GM20431 (cell line): ENCODE measurements around the gene MEIG1.
"Not testable (repeated sequence)": the region's sequence is repeated elsewhere in the genome, so short reads cannot be mapped to it uniquely, and the experiment has no call there.

Experiments
- in situ Hi-C: fragments of 300-500 bp; cut with MseI, MboI; formaldehyde crosslinking; loops from one replicate; pipeline ENCODE4 v1.15.0; 2020; ENCODE audit warnings: low sequenced_read_pairs; ENCODE audit not compliant: unreplicated experiment

MEIG1 gene, protein sequence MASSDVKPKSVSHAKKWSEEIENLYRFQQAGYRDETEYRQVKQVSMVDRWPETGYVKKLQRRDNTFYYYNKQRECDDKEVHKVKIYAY

DNA sequence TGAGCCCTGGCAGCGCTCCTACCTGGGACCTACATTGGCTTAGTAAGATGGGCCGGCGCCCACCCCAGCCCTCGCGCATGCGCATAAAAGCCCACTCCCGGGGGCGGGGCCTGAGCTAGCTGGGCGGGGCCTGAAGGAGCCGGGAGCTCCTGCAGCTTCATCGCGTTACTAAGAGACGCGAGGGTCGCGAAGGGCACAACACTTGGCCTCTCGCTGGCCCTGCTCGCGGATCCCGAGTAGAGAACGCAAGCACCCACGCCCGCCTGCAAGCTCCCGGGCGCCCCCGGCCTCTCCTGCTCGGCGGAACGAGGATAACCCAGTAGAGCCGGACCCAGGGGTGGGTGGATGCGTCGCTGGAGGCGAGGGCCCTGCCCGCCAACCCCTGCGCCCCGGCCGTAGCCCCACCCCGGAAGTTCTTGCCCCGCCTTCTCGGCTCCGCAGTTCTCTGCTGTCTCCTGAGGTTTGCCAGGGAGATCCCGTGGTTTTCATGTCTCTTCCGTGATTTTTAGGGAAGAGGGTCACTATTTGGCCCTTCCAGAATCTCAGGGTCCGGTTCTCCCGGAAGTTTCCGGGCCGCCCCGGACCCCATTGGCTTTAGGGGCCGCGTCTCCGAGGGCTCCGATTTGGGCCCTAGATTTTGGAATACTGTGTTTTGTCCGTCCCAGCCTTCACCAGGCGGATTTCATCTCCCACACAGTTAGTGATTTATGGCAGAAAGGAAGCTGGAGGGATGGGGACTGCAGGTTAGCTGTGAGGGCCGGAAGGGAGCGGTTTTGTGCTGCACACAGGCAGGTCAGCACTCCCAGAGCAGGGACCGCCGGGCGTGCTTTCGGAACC is at the start of gene MEIG1:
MEIG1 (plus strand) TSS at position 168 of the 837 bp plus-strand sequence. CDS start 7,081 bp downstream, outside the sequence.
- in situ Hi-C loops: loop anchor here (25.0 kb wide), 1 partner anchor 447 kb away; no protein-coding TSS in a partner anchor

DNA sequence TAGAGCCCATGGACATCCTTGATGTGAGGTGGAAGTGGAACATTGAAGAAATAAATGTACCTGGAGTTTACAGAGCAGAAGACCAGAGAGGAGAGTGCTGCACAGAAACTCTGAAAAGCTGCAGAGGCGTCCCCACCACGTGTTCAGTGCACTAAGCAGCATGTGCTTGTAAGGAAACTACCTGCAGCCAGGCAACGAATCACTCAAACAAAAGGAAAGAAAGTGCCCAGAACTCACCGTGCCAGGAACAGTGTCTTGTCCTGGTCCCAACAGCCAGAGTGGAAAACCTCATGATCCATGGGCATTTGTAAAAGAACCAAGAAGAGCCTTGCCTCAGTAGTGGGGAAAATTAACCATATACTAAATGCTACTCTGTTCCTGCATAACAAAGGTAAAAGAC is 48.2 kb upstream of the MEIG1 start:
- in situ Hi-C loops: no loop called here

DNA sequence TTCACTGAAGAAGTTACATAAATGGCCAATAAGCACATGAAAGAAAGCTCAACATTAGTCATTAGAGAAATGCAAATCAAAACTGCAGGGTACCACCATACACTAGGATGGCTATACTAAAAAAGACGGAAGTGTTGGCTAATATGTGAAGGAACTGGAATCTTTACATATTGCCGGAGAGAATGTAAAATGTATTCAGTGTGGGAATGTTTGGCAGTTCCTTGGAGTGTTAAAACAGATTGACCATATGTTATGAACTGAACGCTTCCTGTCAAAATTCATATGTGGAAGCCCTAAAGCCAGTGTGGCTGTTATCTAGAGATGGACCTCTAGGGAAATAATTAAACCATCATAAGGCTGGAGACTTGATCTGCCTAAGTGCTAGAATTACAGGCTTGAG is 47.4 kb upstream of the MEIG1 start:
- in situ Hi-C loops: no loop called here

DNA sequence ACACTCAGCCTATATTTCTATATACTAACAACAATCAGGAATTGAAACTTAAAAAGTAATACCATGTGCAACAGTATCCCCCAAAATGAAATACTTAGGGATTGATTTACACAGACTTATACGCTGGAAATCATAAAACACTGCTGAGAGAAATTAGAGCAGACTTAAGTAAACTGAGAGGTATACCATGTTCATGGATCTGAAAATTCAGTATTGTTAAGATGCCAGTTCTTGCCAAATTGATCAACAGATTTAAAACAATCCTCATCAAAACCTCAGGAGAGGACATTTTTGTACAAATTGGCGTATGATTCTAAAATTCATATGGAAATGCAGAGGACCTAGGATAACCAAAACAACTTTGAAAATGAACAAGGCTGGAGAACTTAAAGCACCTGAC is 42.6 kb upstream of the MEIG1 start:
- in situ Hi-C loops: no loop called here

DNA sequence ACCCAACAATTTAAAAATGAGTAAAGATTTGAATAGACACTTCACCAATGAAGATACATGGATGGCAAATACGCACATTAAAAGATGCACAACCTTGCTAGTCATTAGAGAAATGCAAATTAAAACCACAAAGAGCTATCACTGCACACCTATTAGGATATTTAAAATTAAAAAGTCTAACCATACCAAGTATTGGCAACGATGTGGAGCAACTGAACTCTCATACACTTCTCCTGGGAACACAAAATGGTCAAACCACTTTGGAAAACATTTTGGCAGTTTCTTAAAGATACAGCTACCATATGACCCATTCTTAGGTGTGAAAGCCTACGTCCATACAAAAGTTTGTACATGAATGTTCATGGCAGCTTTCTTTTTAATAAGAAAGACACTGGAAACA is 41.4 kb upstream of the MEIG1 start:
- in situ Hi-C loops: no loop called here

DNA sequence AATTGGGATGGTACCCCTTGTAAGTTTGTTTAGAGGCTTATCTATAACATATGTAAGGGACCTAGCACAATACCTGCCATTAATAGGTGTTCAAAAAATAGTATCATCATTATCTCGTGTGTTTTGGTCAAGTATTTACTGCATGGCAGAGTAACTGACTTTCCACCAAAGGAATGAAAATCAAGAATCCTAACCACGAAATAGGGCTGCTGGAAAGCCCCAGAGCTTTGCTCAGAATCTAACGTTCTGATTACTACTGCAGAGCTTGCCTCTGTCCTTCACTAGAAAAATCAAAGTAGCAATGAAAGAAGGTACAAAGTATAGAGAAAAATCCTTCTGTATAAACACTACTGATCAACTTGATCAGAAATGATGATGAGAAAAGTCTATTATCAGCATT is 40.2 kb upstream of the MEIG1 start:
- in situ Hi-C loops: no loop called here

DNA sequence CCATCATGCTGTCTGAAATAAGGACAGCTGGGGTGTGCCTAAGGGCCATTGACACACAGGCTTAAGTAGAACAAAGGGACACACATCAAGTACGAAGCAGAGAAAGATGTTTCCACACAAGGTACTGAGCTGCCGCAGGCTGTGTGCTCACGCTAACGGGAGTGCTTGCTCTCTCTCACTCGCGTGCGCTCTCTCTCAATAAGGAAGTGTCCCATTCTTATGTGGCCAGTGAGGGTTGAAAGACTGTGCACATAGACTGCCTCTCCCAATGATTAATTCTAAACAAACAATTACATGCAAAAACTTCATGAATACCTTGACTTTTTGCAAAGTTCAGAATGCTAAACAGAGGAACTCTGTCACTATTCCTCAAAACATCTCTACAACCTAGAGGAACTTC is 35.2 kb upstream of the MEIG1 start:
- in situ Hi-C loops: no loop called here

DNA sequence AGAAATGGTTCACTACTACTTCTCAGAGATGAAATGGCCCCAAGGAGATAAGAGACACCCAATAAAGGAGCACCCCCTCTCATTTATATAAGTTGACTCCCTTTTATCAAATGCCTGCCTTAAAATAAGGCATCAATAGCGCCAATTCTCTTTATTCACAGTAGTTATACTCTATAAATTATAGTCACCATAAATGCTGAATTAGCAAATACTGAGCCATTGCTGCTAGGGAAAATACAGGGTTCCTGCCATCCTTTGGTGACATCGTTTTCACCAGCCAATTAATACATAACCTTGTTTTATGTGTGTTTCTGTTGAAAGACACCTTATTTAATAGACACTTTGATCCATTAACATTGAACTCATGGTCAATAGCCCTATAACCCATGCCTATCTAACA is 33.9 kb upstream of the MEIG1 start:
- in situ Hi-C loops: no loop called here

DNA sequence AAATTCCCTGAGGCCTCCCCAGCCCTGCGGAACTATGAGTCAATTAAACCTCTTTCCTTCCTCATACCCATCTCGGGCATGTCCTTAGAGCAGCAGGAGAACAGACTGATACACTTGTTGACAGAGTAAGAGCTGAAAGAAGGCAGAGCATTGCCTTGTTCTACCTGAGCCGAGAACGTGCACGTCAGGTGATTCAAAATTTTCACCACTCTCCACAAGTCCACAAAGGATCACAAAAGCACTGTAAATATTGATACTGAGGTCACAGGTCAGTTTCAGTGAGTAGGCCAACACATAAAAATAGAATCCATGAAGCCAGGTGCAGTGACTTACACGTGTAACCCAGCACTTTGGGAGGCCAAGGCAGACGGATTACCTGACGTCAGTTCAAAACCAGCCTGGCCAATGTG is 33.1 kb upstream of the MEIG1 start:
- in situ Hi-C loops: no loop called here

DNA sequence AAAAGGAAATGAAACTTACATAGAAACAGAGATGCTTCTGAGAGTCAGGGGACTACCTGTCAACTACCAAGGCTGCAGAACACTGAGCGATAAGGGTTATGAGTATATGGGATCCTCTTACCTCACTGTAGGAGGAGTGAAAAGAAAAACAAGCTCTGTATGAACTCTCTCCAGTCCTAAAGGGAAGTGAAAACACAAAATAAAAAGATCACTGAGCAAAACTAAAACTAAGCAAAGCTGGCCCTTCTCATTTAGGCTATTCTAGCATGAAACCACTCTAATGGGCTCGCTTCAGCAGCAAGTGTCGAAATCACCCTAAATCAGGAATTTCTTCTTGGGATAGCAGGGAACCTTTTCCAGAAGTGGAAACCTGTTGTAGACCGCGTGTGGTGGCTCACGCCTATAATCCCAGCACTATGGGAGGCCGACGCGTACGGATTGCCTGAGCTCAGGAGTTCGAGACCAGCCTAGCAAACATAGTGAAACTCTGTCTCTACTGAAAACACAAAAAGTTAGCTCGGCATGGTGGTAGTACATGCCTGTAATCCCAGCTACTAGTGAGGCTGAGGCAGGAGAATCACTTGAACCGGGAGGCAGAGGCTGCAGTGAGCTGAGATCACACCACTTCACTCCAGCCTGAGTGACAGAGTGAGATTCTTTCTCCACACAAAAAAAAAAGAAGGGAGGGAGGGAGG is 32.3 kb upstream of the MEIG1 start:
- in situ Hi-C loops: no loop called here

DNA sequence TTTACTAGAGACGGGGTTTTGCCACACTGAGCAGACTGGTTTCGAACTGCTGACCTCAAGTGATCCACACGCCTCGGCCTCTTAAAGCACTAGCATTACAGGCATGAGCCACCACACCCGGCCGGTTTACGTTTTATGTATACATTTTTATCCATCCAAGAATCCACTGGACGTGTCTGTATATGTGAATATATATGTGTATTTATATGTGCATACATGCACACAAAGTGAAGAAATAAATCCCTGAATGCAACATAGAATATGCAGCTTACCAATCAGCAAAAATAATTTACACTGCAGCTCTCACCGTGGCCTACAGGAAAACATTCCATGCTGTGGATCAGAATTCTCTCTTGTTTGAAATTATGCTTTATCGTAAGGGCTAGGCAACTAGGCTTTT is 28.6 kb upstream of the MEIG1 start:
- in situ Hi-C loops: no loop called here

DNA sequence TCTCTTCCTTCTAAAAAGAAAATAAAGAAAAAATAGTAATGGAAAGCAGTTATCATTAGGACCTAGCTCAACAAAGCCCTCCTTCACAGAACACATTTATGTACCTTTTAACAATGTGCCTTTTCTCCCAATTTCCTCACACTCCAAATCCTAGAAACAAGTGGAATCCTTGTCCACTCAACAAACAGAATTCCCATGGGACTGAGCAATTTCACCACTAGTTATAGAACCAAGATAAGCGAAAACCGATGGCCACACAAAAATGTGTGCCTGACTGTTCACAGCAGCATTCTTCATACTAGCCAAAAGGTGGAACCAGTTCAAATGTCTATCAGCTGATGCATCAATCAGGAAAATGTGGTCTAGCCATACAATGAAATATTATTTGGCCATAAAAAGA is 22.6 kb upstream of the MEIG1 start:
- in situ Hi-C loops: no loop called here

DNA sequence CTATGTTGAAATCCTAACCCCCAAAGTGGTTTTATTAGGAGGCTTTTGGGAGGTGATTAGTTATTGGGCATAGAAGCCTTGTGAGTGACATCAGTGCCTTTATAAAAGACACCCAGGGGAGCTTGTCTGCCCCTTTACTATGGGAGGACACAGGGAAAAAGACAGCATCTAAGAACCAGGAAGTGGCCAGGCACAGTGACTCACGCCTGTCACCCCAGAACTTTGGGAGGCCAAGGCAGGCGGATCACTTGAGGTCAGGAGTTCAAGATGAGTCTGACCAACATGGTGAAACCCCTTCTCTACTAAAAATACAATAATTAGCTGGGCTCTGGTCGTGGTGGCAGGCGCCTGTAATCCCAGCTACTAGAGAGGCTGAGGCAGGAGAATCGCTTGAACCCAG is 20.2 kb upstream of the MEIG1 start:
- in situ Hi-C loops: not testable (repeated sequence)

DNA sequence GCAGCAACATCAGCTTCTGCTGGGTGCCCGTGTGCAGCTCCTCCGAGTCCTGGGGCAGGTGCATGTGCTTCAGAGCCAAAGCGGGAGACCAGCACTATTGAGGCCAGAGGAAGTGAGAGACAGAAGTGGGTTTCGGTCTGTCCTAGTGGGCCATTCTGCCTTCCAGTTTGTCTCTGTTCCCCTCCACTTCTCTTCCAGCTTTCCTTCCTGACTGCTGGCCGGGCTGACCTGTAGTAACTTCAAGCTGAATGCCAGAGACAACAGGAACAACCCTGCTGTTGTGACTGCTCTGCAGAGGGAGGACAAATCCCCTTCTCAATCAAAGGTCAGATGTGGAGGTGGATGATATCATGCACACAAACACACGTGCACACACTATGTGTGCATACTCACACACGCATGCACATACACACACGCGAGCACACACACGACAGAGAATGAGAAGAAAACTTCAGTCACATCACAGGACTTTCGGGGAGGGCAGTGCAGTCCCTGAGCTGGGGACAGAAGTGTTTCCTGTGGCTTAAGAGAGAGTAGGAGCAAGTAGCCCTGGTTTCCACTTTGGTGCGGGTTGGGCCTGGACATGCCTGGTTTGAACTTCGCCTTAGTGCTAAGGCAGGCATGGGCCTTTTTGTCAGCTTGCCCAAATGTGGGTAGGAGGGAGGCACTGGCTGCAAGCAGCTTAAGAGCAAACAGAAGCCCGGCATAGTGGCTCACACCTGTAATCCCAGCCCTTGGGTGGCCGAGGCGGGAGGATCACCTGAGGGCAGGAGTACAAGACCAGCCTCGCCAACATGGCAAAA is 16.8 kb upstream of the MEIG1 start:
- in situ Hi-C loops: not testable (repeated sequence)

DNA sequence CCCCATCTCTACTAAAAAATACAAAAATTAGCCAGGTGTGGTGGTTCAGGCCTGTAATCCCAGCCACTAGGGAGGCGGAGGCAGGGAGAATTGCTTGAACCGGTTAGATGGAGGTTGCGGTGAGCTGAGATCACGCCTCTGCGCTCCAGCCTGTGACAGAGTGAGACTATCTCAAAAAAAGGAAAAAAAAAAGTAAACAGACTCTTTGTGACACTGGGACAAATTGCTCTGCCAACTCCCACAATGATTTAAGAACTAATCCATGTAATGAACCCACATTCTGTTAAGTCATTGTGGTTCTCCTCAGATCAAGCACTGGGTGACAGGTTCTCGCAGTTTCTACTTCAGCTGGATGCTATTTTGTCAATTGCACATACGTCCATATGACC is 16.2 kb upstream of the MEIG1 start:
- in situ Hi-C loops: not testable (repeated sequence)

DNA sequence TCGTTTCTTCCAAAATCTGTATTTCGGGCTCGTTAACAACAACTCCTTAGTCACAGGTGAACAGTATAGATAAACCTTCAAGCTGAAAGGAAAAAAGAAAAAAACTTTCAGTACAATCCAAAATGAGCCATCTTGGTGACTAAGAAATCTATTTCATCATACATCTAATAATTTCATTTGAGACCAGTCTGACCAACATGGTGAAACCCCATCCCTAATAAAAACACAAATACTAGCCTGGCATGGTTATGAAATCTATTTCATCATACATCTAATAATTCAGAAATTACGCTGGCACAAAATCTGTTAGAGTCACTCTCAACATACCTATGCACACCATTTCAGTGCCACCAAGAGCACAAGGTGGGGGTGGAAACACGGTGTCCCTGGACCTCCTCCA is 14.1 kb upstream of the MEIG1 start:
- in situ Hi-C loops: no loop called here

DNA sequence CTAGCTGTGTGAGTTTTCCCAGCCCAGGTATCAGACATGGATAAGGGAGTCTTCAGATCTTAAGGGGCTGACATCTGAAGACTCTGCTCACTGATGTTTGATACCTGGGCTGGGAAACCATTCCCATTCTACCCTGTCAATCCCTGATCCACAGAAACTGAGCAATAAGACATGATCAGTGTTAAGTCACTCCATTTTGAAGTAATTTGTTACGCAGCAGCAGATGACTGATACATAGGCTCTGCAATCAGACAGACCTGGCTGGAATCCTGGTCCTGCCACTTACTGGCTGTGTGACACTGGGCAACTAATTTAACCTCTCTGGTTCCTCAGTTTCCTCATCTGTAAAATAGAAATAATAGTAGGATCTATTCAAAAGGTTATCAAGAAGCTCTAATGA is 11.9 kb upstream of the MEIG1 start:
- in situ Hi-C loops: no loop called here

DNA sequence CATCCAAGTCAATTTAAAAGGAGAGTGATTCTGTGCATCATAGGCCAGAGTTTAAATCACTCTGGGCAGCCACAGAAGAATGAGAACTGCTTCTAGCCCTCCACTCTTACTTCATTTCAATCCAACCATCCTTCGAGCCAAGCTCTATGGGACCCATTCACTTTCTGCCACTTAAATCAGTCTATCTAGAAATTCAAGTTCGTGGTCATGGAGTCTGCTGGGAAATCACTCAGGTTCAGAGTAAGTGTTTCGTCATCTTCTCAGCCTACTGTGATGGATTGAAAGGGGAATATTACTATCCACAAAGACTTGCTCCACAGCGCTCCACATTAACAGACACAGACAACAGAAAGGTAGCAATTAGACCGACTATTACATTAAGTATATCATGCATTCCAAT is 9.9 kb upstream of the MEIG1 start:
- in situ Hi-C loops: no loop called here

DNA sequence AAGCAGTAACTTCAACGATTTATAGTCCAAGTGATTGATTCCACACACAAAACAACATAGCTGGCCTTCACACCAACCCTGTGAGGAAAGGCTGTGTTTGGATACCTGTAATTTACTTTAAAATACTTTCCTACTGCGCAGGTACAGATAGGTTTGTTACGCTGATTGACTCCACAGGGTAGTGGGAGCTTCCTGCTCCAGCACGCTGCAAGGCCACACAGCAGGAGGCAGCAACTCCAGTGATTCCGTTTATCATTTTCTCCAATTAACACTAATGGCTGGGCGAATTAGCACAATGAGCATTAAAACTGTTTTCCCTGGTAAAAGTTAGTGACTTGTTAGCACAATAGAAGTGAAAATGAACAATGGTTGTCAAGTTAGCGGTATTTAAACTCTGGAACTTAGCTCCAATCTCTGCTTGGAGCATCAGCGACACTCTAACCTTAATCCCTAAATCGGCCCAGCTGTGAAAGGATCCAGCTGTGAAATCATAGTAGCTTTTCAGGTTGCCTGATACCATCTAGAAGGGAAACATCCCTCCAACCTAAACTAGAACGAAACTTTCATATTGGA is 6.3 kb upstream of the MEIG1 start:
- in situ Hi-C loops: loop anchor here (25.0 kb wide), 1 partner anchor 441 kb away; no protein-coding TSS in a partner anchor

DNA sequence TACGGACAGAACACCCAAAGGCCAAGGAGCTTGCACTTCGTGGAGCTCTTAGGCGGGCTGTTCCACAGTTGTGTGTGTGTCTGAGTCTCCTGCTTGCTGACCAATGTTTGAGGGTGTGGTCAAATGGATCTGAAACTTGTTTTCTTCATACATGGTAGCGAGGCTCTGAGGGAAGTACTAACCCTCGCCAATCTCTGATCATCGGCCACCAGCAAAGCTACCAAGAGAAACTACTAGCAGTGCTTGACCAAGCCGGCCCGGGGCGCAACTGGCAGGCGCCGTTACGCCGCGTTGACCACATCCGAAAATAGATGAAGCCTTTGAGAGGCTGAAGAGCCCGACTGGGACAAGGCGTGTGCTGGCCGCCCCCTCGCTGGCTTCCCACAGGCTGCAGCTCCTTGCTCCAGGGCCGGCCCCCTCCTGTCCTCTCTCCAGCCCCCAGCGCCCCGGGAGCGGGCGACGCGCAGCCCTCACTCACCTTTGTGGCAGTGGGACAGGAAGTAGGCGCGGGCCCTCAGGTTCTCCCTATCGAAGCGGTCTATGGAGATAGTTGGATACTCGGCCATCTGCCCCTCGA is 5.7 kb upstream of the MEIG1 start:
- in situ Hi-C loops: loop anchor here (25.0 kb wide), 1 partner anchor 441 kb away; no protein-coding TSS in a partner anchor
